Sigmoid colon (tissue), 4 donors: ENCODE results near the gene NREP.

Experiments used
- EP300 ChIP-seq, 4 donors: sonication (generic); formaldehyde crosslinking; IDR thresholded peaks; one replicate each; pipeline ENCODE4 v1.6.1; 2017; ENCODE audit warnings: antibody characterized with exemption in 4 of 4
- POLR2A ChIP-seq, 2 donors: fragments of 450-650 bp; IDR thresholded peaks; one replicate each; pipeline ENCODE4 v1.6.1; 2016; ENCODE audit warnings: antibody characterized with exemption in 2 of 2, mild to moderate bottlenecking in 2 of 2, moderate library complexity in 2 of 2
- POLR2AphosphoS5 ChIP-seq, 4 donors: sonication (generic); formaldehyde crosslinking; IDR thresholded peaks; one replicate each; pipeline ENCODE4 v1.6.1; 2017; ENCODE audit warnings: antibody characterized with exemption in 4 of 4
- TF ChIP-seq, protein P1 (sequence below), 4 experiments: fragments of 450-650 bp in 3 of 4; fragments of 200-600 bp in 1 of 4; IDR thresholded peaks; one replicate each; pipeline ENCODE4 v1.5.1; 2016 to 2019; ENCODE audit warnings: antibody characterized with exemption in 4 of 4, mild to moderate bottlenecking in 3 of 4, moderate library complexity in 2 of 4

DNA sequence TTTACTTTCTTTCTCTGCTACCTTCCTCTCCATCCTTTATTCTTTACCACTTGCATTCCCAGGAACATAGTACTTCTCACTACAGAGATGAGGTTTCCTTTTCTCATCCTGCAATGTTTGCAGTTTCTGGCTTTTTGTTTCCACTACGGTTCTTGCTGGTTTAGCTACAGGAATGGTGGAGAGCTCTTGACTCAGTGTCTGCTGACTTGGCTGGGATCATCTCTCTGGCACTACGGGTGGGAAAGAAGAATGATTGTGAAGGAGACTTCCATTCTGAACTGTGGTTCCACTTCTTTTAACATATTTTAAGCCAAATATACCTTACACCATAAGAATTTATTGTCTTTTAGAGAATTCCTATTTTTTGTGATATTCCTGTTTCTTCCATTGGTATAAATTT lies 65.1 kb downstream of the NREP start:
- TF ChIP-seq POLR2A (IDR thresholded peaks at IDR 0.05) (no peak), POLR2AphosphoS5 (IDR thresholded peaks at IDR 0.05) (no peak), EP300 (IDR thresholded peaks at IDR 0.05) (no peak)
- TF ChIP-seq, protein P1, sequence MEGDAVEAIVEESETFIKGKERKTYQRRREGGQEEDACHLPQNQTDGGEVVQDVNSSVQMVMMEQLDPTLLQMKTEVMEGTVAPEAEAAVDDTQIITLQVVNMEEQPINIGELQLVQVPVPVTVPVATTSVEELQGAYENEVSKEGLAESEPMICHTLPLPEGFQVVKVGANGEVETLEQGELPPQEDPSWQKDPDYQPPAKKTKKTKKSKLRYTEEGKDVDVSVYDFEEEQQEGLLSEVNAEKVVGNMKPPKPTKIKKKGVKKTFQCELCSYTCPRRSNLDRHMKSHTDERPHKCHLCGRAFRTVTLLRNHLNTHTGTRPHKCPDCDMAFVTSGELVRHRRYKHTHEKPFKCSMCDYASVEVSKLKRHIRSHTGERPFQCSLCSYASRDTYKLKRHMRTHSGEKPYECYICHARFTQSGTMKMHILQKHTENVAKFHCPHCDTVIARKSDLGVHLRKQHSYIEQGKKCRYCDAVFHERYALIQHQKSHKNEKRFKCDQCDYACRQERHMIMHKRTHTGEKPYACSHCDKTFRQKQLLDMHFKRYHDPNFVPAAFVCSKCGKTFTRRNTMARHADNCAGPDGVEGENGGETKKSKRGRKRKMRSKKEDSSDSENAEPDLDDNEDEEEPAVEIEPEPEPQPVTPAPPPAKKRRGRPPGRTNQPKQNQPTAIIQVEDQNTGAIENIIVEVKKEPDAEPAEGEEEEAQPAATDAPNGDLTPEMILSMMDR (IDR thresholded peaks at IDR 0.05), result no peak
